ENCODE data around the gene CREBBP. TPM values are rescaled to one million over a fixed set of nuclear protein-coding genes. Genes with fewer than 3 reads are reported as not detected.

CREBBP gene
- total RNA-seq, 1 donor from 2014 or later: 31.4 TPM

GRCh38 chr16:3745751-3746355 is 134.7 kb downstream of the CREBBP start:
- H3K4me3 ChIP-seq (ENCODE audit: low read depth, low read length): no peak overlapping the region
- H3K36me3 ChIP-seq (ENCODE audit: control insufficient read depth, insufficient read depth, low read length): peaks cover 2% of the 10 kb centered on the region
- no peak for TF ChIP-seq CTCF (IDR thresholded peaks at IDR 0.05; ENCODE audit: insufficient read depth, low read length, poor library complexity, severe bottlenecking)
- H3K27me3 ChIP-seq (ENCODE audit: control insufficient read depth, insufficient read depth, low read length): no peaks in the 10 kb centered on the region
- DNase-seq (ENCODE audit: low read depth): no peak

- TF ChIP-seq CTCF (IDR thresholded peaks at IDR 0.05; ENCODE audit: insufficient read depth, low read length, poor library complexity, severe bottlenecking): no peak
- H3K27me3 ChIP-seq (ENCODE audit: control insufficient read depth, insufficient read depth, low read length): no peaks in the 10 kb centered on the region
- DNase-seq (ENCODE audit: low read depth): no peak
- H3K4me3 ChIP-seq (ENCODE audit: low read depth, low read length): no peak overlapping the region
- peaks cover 3% of the 10 kb centered on the region for H3K36me3 ChIP-seq (ENCODE audit: control insufficient read depth, insufficient read depth, low read length)
Measured at GRCh38 chr16:3744018-3744417, 136.5 kb downstream of the CREBBP start.

GRCh38 chr16:3740934-3741333 is 139.6 kb downstream of the CREBBP start:
- H3K36me3 ChIP-seq (ENCODE audit: control insufficient read depth, insufficient read depth, low read length): peaks cover 3% of the 10 kb centered on the region
- no peak for DNase-seq (ENCODE audit: low read depth)
- no peaks in the 10 kb centered on the region for H3K27me3 ChIP-seq (ENCODE audit: control insufficient read depth, insufficient read depth, low read length)
- H3K4me3 ChIP-seq (ENCODE audit: low read depth, low read length): no peak overlapping the region
- no peak for TF ChIP-seq CTCF (IDR thresholded peaks at IDR 0.05; ENCODE audit: insufficient read depth, low read length, poor library complexity, severe bottlenecking)

- peaks cover 7% of the 10 kb centered on the region for H3K36me3 ChIP-seq (ENCODE audit: control insufficient read depth, insufficient read depth, low read length)
- no peak overlapping the region for H3K4me3 ChIP-seq (ENCODE audit: low read depth, low read length)
- no peak for DNase-seq (ENCODE audit: low read depth)
- TF ChIP-seq CTCF (IDR thresholded peaks at IDR 0.05; ENCODE audit: insufficient read depth, low read length, poor library complexity, severe bottlenecking): no peak
- H3K27me3 ChIP-seq (ENCODE audit: control insufficient read depth, insufficient read depth, low read length): no peaks in the 10 kb centered on the region
Measured at GRCh38 chr16:3740186-3740585, 140.3 kb downstream of the CREBBP start.

GRCh38 chr16:3739636-3740035 is 140.9 kb downstream of the CREBBP start:
- Histone ChIP-seq H3K4me3 (ENCODE audit: low read depth, low read length) (no peak overlapping the region), H3K36me3 (ENCODE audit: control insufficient read depth, insufficient read depth, low read length) (peaks cover 6% of the 10 kb centered on the region), H3K27me3 (ENCODE audit: control insufficient read depth, insufficient read depth, low read length) (no peaks in the 10 kb centered on the region)
- no peak for TF ChIP-seq CTCF (IDR thresholded peaks at IDR 0.05; ENCODE audit: insufficient read depth, low read length, poor library complexity, severe bottlenecking)
- no peak for DNase-seq (ENCODE audit: low read depth)

- no peak overlapping the region for H3K4me3 ChIP-seq (ENCODE audit: low read depth, low read length)
- H3K27me3 ChIP-seq (ENCODE audit: control insufficient read depth, insufficient read depth, low read length): no peaks in the 10 kb centered on the region
- no peak for TF ChIP-seq CTCF (IDR thresholded peaks at IDR 0.05; ENCODE audit: insufficient read depth, low read length, poor library complexity, severe bottlenecking)
- peaks cover 8% of the 10 kb centered on the region for H3K36me3 ChIP-seq (ENCODE audit: control insufficient read depth, insufficient read depth, low read length)
- DNase-seq (ENCODE audit: low read depth): no peak
Measured at GRCh38 chr16:3738541-3738940, 142.0 kb downstream of the CREBBP start.
